Endothelial cell (in vitro differentiated cells): ENCODE measurements around the gene GALNT18. TPM values are rescaled to one million over a fixed set of nuclear protein-coding genes. Genes with fewer than 3 reads are reported as not detected.

Experiments
- DNase-seq: peaks from one replicate; pipeline ENCODE4 v3.0.0; 2021; ENCODE audit warnings: low spot score
- H3K27ac Mint-ChIP-seq: one replicate; pipeline ENCODE4 v1.8.0; 2021; ENCODE audit warnings: mixed read lengths, inconsistent platforms; ENCODE audit not compliant: unreplicated experiment
- H3K27me3 Mint-ChIP-seq: one replicate; pipeline ENCODE4 v1.8.0; 2021; ENCODE audit warnings: mild to moderate bottlenecking, moderate library complexity, mixed read lengths, inconsistent platforms; ENCODE audit not compliant: unreplicated experiment
- H3K36me3 Mint-ChIP-seq: one replicate; pipeline ENCODE4 v1.8.0; 2021; ENCODE audit warnings: mild to moderate bottlenecking, low read depth, mixed read lengths, inconsistent platforms; ENCODE audit not compliant: unreplicated experiment
- H3K4me1 Mint-ChIP-seq: one replicate; pipeline ENCODE4 v1.8.0; 2021; ENCODE audit warnings: mild to moderate bottlenecking, mixed read lengths, inconsistent platforms; ENCODE audit not compliant: unreplicated experiment
- H3K4me3 Mint-ChIP-seq: one replicate; pipeline ENCODE4 v1.8.0; 2021; ENCODE audit warnings: mild to moderate bottlenecking, mixed read lengths, inconsistent platforms; ENCODE audit not compliant: unreplicated experiment
- H3K9me3 Mint-ChIP-seq: one replicate; pipeline ENCODE4 v1.8.0; 2021; ENCODE audit warnings: mixed read lengths, inconsistent platforms; ENCODE audit not compliant: unreplicated experiment
- total RNA-seq: library from RNA; stranded (reverse); fragmentation: NEBNext Ultra II Directional; extraction: Animal tissue kit (Norgen Biotek cat#: 25700); gene quantifications from one replicate; pipeline ENCODE4 v1.2.1, GENCODE V29; 2021; ENCODE audit not compliant: unreplicated experiment
- TF ChIP-seq, protein P1 (sequence below): fragments of 200-600 bp; sonication (generic); IDR thresholded peaks from one replicate; pipeline ENCODE4 v1.5.0; 2021; ENCODE audit warnings: antibody characterized with exemption; ENCODE audit not compliant: unreplicated experiment

GALNT18 gene
- total RNA-seq, 1 donor from 2014 or later: 87.6 TPM

DNA sequence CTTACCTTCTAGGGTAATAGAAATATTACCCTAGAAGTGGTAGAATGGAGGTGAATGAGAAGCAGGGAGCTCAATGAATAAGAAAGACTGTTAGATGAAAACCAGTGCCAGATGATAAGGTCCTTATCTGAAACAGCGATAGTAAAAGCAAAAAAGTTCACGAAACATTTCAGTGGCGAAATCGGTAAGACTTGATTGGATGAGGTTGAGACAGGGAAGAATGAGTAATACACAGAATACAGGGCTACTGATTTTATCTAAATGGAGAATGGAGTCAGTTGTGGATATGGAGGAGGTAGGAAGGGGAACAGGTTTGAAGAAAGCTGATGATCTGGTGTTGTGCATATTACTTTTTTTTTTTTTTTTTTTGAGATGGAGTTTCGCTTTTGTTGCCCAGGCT is 96.5 kb downstream of the GALNT18 start:
- Mint-ChIP-seq H3K9me3 (no peaks in the 10 kb centered on the region), H3K4me1 (peaks cover 58% of the 10 kb centered on the region), H3K36me3 (peaks cover 18% of the 10 kb centered on the region), H3K27me3 (no peaks in the 10 kb centered on the region), H3K27ac (peak overlapping the region; percentile 65), H3K4me3 (no peak overlapping the region)
- DNase-seq: no peak
- TF ChIP-seq, protein P1, sequence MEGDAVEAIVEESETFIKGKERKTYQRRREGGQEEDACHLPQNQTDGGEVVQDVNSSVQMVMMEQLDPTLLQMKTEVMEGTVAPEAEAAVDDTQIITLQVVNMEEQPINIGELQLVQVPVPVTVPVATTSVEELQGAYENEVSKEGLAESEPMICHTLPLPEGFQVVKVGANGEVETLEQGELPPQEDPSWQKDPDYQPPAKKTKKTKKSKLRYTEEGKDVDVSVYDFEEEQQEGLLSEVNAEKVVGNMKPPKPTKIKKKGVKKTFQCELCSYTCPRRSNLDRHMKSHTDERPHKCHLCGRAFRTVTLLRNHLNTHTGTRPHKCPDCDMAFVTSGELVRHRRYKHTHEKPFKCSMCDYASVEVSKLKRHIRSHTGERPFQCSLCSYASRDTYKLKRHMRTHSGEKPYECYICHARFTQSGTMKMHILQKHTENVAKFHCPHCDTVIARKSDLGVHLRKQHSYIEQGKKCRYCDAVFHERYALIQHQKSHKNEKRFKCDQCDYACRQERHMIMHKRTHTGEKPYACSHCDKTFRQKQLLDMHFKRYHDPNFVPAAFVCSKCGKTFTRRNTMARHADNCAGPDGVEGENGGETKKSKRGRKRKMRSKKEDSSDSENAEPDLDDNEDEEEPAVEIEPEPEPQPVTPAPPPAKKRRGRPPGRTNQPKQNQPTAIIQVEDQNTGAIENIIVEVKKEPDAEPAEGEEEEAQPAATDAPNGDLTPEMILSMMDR: no peak

DNA sequence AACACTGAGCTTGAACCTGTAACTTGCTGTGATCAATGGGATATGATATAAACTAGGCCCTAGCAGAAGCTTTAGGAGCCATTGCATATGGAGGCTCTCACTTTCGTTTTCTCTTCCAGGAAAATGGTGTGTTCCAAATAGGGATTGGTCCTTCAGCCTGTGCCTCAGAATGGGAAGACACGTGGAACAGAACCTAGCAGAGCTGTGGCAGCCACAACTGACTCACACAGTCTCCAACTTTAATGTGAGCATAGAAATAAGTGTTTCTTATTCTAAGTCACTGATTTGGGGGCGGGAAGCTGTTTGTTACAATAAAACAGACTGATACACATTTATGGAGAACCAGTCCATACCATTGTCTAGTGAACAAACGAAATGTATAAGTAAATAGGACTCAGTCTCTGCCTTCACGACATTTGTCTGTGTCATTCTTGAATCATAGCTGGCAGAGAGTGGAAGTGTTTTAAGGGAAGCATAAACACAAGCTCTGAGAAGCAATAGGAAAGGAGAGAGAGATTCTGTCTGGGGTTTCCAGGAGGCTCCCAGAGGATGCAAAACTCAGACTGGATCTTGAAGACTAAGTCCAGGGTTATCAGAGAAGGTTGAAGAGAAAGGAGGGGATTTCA is 97.3 kb downstream of the GALNT18 start:
- peaks cover 18% of the 10 kb centered on the region for H3K36me3 Mint-ChIP-seq
- no peaks in the 10 kb centered on the region for H3K9me3 Mint-ChIP-seq
- DNase-seq: no peak
- H3K4me3 Mint-ChIP-seq: no peak overlapping the region
- H3K27me3 Mint-ChIP-seq: no peaks in the 10 kb centered on the region
- H3K27ac Mint-ChIP-seq: peak overlapping the region; percentile 54
- TF ChIP-seq, protein P1: no peak
- peaks cover 65% of the 10 kb centered on the region for H3K4me1 Mint-ChIP-seq

DNA sequence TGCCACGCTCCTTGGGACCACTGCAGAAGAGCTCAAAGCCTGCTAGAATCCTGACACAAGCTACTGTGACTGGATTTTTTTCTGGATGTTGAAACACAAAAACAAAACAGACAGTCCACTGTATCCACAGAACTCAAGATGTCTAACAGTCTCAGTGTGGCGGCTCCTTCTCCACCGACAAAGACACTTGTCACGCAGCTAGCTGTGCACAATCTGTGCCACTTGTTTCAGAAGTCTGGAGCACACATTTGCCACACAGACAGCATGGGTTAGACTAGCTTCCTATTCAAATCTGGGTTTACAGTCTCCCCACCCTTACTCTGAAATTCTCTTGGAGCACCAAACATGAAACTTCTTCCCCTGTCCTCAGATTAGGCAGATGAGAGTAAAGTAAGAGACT is 99.2 kb downstream of the GALNT18 start:
- TF ChIP-seq, protein P1: no peak
- H3K9me3 Mint-ChIP-seq: no peaks in the 10 kb centered on the region
- peaks cover 12% of the 10 kb centered on the region for H3K36me3 Mint-ChIP-seq
- H3K4me3 Mint-ChIP-seq: no peak overlapping the region
- H3K27ac Mint-ChIP-seq: no peak overlapping the region
- no peak for DNase-seq
- peaks cover 79% of the 10 kb centered on the region for H3K4me1 Mint-ChIP-seq
- peaks cover 4% of the 10 kb centered on the region for H3K27me3 Mint-ChIP-seq

DNA sequence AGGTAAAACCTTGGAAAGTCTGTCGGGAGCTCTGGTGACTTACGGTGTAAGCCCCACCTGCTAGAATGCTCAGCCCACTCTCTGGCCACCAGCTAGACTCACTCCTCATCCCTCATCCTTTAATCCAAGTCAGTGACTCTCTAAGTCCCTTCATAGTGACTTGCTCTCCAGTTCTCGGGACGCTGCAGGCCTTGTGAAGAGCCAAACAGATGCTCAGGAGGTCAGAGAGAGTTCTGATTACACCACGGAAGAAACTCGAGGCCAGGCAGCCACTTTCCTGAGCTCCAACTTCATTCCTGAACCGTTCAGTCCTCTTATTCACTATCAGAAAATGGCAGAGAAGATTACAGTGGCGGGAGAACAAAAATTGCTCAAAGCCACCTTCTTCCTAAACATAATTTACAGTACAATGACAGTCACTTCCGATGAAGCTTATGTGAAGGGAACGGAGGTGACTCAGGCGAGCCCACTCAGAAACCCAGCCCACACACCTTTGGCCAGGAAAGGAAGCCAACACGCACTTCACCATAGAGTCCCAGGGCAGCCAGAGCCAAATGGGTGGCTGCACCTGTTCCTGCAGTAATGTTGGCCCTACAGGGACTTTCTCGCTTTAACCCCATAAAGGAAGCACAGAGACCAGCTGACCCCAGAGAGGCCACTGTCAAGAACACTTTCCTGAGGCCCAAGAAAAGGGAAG is 100.4 kb downstream of the GALNT18 start:
- H3K4me3 Mint-ChIP-seq: no peak overlapping the region
- peaks cover 4% of the 10 kb centered on the region for H3K27me3 Mint-ChIP-seq
- H3K36me3 Mint-ChIP-seq: peaks cover 12% of the 10 kb centered on the region
- no peak for DNase-seq
- no peaks in the 10 kb centered on the region for H3K9me3 Mint-ChIP-seq
- H3K4me1 Mint-ChIP-seq: peaks cover 79% of the 10 kb centered on the region
- TF ChIP-seq, protein P1: no peak
- H3K27ac Mint-ChIP-seq: peak overlapping the region; percentile 53
